Measurements from ENCODE around the gene TBC1D25. TPM values are rescaled to one million over a fixed set of nuclear protein-coding genes. Genes with fewer than 3 reads are reported as not detected.

The TBC1D25 gene
- total RNA-seq, 1 experiment from 2014 or later: 3.1 TPM

DNA sequence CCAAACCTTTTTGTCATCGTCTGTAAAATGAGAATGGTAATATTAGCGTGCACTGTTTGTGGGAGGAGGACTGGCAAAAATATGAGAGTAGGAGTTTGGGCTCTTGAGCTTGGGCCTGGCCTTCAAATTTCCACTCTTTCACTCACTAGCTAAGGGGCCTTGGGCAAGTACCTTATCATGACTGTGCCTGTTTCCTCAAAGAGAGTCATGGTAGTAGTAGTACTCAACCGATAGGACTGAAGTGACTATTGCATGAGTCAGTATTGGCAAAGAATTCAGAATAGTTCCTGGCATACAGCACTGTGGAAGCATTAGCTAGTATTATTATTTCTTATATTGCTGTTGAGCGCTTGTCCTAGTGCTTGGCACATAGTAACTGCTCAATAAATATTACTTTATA lies 18.8 kb downstream of the TBC1D25 start:
- Histone ChIP-seq H4K20me1 (ENCODE audit: insufficient read depth, low read depth, low read length) (no peaks in the 10 kb centered on the region), H3K9ac (ENCODE audit: low read length) (no peak overlapping the region), H3K4me3 (ENCODE audit: low read length) (no peak overlapping the region), H3K79me2 (ENCODE audit: low read length) (no peaks in the 10 kb centered on the region), H3K9me2 (replicated peaks; ENCODE audit: insufficient read depth, low read length) (no peaks in the 10 kb centered on the region), H3K4me1 (ENCODE audit: low read length) (no peaks in the 10 kb centered on the region), H3K36me3 (ENCODE audit: insufficient read depth, low read length) (no peaks in the 10 kb centered on the region), H3K27ac (ENCODE audit: low read length) (no peak overlapping the region), H3K27me3 (ENCODE audit: low read length) (no peaks in the 10 kb centered on the region), H3K4me2 (ENCODE audit: low read depth, low read length, poor library complexity, severe bottlenecking) (no peak overlapping the region), H2AFZ (ENCODE audit: low read length) (no peak overlapping the region), H3K9me3 (ENCODE audit: low read length) (no peaks in the 10 kb centered on the region)
- no peak for DNase-seq

GRCh38 chrX:48559636-48560035 lies 20.1 kb downstream of the TBC1D25 start:
- no peak overlapping the region for H2AFZ ChIP-seq (ENCODE audit: low read length)
- no peaks in the 10 kb centered on the region for H3K79me2 ChIP-seq (ENCODE audit: low read length)
- H3K9me3 ChIP-seq (ENCODE audit: low read length): no peaks in the 10 kb centered on the region
- H3K9ac ChIP-seq (ENCODE audit: low read length): no peak overlapping the region
- H3K9me2 ChIP-seq (replicated peaks; ENCODE audit: insufficient read depth, low read length): no peaks in the 10 kb centered on the region
- H3K36me3 ChIP-seq (ENCODE audit: insufficient read depth, low read length): no peaks in the 10 kb centered on the region
- no peak overlapping the region for H3K4me3 ChIP-seq (ENCODE audit: low read length)
- DNase-seq: no peak
- H3K27me3 ChIP-seq (ENCODE audit: low read length): no peaks in the 10 kb centered on the region
- no peaks in the 10 kb centered on the region for H4K20me1 ChIP-seq (ENCODE audit: insufficient read depth, low read depth, low read length)
- H3K4me2 ChIP-seq (ENCODE audit: low read depth, low read length, poor library complexity, severe bottlenecking): no peak overlapping the region
- no peak overlapping the region for H3K27ac ChIP-seq (ENCODE audit: low read length)
- H3K4me1 ChIP-seq (ENCODE audit: low read length): no peaks in the 10 kb centered on the region

DNA sequence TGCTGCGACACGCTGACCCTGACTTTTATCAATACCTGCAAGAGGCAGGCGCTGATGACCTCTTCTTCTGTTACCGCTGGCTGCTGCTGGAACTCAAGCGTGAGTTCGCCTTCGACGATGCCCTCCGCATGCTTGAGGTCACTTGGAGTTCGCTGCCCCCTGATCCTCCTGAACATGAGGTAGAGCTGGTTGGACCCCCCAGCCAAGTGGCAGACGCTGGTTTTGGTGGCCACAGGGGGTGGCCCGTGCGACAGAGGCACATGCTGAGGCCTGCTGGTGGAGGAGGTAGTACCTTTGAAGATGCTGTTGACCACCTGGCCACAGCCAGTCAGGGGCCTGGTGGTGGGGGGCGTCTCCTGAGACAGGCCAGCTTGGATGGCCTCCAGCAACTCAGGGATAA lies 20.5 kb downstream of the TBC1D25 start:
- Histone ChIP-seq H3K4me3 (ENCODE audit: low read length) (no peak overlapping the region), H3K4me2 (ENCODE audit: low read depth, low read length, poor library complexity, severe bottlenecking) (no peak overlapping the region), H3K4me1 (ENCODE audit: low read length) (no peaks in the 10 kb centered on the region), H3K27ac (ENCODE audit: low read length) (no peak overlapping the region), H3K9me2 (replicated peaks; ENCODE audit: insufficient read depth, low read length) (no peaks in the 10 kb centered on the region), H3K27me3 (ENCODE audit: low read length) (no peaks in the 10 kb centered on the region), H2AFZ (ENCODE audit: low read length) (no peak overlapping the region), H3K36me3 (ENCODE audit: insufficient read depth, low read length) (no peaks in the 10 kb centered on the region), H4K20me1 (ENCODE audit: insufficient read depth, low read depth, low read length) (no peaks in the 10 kb centered on the region), H3K9me3 (ENCODE audit: low read length) (no peaks in the 10 kb centered on the region), H3K9ac (ENCODE audit: low read length) (no peak overlapping the region), H3K79me2 (ENCODE audit: low read length) (no peaks in the 10 kb centered on the region)
- no peak for DNase-seq

DNA sequence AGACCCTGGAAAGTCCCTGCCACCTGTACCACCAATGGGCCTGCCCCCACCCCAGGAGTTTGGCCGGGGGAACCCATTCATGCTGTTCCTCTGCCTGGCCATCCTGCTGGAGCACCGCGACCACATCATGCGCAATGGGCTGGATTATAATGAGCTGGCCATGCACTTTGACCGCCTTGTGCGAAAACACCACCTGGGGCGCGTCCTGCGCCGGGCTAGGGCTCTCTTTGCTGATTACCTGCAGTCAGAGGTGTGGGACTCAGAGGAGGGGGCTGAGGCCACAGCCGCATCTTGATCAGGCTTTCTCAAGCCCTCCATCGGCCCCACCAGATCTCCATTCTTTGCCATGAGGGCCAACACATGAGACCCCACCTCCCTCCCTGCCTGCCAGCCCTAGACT lies 21.2 kb downstream of the TBC1D25 start:
- no peaks in the 10 kb centered on the region for H4K20me1 ChIP-seq (ENCODE audit: insufficient read depth, low read depth, low read length)
- no peak for DNase-seq
- no peak overlapping the region for H3K27ac ChIP-seq (ENCODE audit: low read length)
- H3K4me1 ChIP-seq (ENCODE audit: low read length): no peaks in the 10 kb centered on the region
- H3K4me2 ChIP-seq (ENCODE audit: low read depth, low read length, poor library complexity, severe bottlenecking): no peak overlapping the region
- H3K9me2 ChIP-seq (replicated peaks; ENCODE audit: insufficient read depth, low read length): no peaks in the 10 kb centered on the region
- no peaks in the 10 kb centered on the region for H3K36me3 ChIP-seq (ENCODE audit: insufficient read depth, low read length)
- H3K79me2 ChIP-seq (ENCODE audit: low read length): no peaks in the 10 kb centered on the region
- H3K9ac ChIP-seq (ENCODE audit: low read length): no peak overlapping the region
- no peaks in the 10 kb centered on the region for H3K27me3 ChIP-seq (ENCODE audit: low read length)
- H3K9me3 ChIP-seq (ENCODE audit: low read length): no peaks in the 10 kb centered on the region
- no peak overlapping the region for H3K4me3 ChIP-seq (ENCODE audit: low read length)
- no peak overlapping the region for H2AFZ ChIP-seq (ENCODE audit: low read length)

DNA sequence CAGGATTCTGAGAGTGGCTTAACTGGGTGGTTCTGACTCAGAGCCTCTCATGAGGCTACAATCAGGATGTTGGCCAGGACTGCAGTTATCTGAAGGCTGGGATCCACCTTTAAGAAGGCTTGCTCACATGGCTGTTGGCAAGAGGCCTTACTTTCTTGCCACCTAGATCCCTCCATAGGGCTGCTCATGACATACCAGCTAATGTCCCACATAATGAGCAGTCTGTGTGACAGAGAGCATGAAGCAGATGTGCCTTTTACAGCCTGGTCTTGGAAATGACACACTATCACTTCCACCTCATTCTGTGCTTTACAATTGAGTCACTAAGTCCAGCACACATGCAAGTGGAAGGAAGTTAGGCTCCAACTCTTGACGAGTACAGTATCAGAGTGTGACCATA lies 30.4 kb downstream of the TBC1D25 start:
- Histone ChIP-seq H3K79me2 (ENCODE audit: low read length) (peaks cover 1% of the 10 kb centered on the region), H4K20me1 (ENCODE audit: insufficient read depth, low read depth, low read length) (no peaks in the 10 kb centered on the region), H3K27ac (ENCODE audit: low read length) (no peak overlapping the region), H3K9me2 (replicated peaks; ENCODE audit: insufficient read depth, low read length) (no peaks in the 10 kb centered on the region), H2AFZ (ENCODE audit: low read length) (no peak overlapping the region; the same call in 1 of the 2 replicates), H3K4me3 (ENCODE audit: low read length) (no peak overlapping the region), H3K4me1 (ENCODE audit: low read length) (peaks cover 13% of the 10 kb centered on the region), H3K9ac (ENCODE audit: low read length) (no peak overlapping the region), H3K9me3 (ENCODE audit: low read length) (no peaks in the 10 kb centered on the region), H3K36me3 (ENCODE audit: insufficient read depth, low read length) (peaks cover 1% of the 10 kb centered on the region), H3K4me2 (ENCODE audit: low read depth, low read length, poor library complexity, severe bottlenecking) (no peak overlapping the region), H3K27me3 (ENCODE audit: low read length) (no peaks in the 10 kb centered on the region)
- no peak for DNase-seq

- Histone ChIP-seq H3K4me3 (ENCODE audit: low read length) (peak overlapping the region; percentile 59), H3K36me3 (ENCODE audit: insufficient read depth, low read length) (peaks cover 28% of the 10 kb centered on the region), H3K27me3 (ENCODE audit: low read length) (no peaks in the 10 kb centered on the region)
Measured at GRCh38 chrX:48573690-48574269, 34.3 kb downstream of the TBC1D25 start.

DNA sequence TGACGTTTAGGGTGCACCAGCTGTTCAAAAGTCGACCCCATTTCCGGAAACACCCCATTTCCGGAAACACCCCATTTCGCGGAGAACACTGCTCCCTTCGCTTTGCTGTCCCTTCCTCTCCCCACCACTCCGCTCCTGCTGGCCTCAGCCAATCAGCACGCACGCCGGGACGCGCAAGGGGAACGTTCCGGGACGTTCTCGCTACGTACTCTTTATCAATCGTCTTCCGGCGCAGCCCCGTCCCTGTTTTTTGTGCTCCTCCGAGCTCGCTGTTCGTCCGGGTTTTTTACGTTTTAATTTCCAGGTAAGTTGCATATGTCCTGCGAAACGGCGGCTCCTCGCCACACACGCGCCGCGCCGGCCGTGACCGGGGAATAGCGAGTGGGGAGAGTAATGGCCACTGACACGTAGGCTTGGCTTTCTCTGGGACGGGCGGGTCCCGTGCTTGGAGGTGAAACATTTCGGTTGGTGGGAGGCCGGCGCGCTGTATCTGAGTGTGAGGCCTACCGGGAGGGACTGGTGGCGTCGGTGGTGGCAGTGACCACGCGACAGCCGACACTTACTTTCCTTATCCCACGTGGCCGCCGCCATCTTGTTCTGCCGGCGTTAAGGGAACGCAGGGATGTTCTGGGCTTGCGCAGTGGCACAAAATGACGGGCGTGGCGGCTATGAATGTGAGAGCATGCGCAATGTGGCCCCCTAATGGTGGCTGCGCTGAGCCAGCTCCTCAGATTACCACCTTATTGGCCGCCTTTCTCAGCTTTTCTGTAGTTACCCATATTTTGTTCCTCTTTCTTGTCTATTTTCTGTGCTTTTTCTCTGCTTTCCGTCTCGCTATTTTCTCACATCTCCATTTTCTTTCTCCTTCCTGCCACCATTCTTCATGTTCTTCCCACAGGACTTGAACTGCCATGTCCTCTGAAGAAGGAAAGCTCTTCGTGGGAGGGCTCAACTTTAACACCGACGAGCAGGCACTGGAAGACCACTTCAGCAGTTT lies 35.1 kb downstream of the TBC1D25 start, which contains the start of gene RBM3:
TSS of gene RBM3 (plus strand) at position 215 of the 997 bp plus-strand sequence. CDS start at position 912, 697 bp downstream.
- peak within 1 kb of the TSS; percentile 85 for H3K27ac ChIP-seq (ENCODE audit: low read length)
- H3K27me3 ChIP-seq (ENCODE audit: low read length): no peaks in the 10 kb centered on the region
- peak within 1 kb of the TSS; percentile 72 for H3K4me3 ChIP-seq (ENCODE audit: low read length)
- peaks cover 10% of the 10 kb centered on the region for H3K79me2 ChIP-seq (ENCODE audit: low read length)
- 0 out of 2 replicates have a peak, but pooled peaks cover 5% of the 10 kb centered on the region for H4K20me1 ChIP-seq (ENCODE audit: insufficient read depth, low read depth, low read length)
- peaks cover 27% of the 10 kb centered on the region for H3K4me1 ChIP-seq (ENCODE audit: low read length)
- peak within 1 kb of the TSS; percentile 90 for H3K9ac ChIP-seq (ENCODE audit: low read length)
- peak within 1 kb of the TSS; percentile 83 for H3K4me2 ChIP-seq (ENCODE audit: low read depth, low read length, poor library complexity, severe bottlenecking)
- no peaks in the 10 kb centered on the region for H3K9me2 ChIP-seq (replicated peaks; ENCODE audit: insufficient read depth, low read length)
- DNase-seq: peak; percentile 97
- H2AFZ ChIP-seq (ENCODE audit: low read length): no peak within 1 kb of the TSS
- peaks cover 28% of the 10 kb centered on the region for H3K36me3 ChIP-seq (ENCODE audit: insufficient read depth, low read length)
- no peaks in the 10 kb centered on the region for H3K9me3 ChIP-seq (ENCODE audit: low read length)

More at GRCh38 chrX:48573690-48574269, 34.3 kb downstream of the TBC1D25 start:
- Histone ChIP-seq H3K79me2 (ENCODE audit: low read length) (peaks cover 10% of the 10 kb centered on the region), H2AFZ (ENCODE audit: low read length) (no peak overlapping the region), H3K9me3 (ENCODE audit: low read length) (no peaks in the 10 kb centered on the region), H3K4me1 (ENCODE audit: low read length) (peaks cover 27% of the 10 kb centered on the region), H3K9me2 (replicated peaks; ENCODE audit: insufficient read depth, low read length) (no peaks in the 10 kb centered on the region), H3K4me2 (ENCODE audit: low read depth, low read length, poor library complexity, severe bottlenecking) (peak overlapping the region; percentile 52), H4K20me1 (ENCODE audit: insufficient read depth, low read depth, low read length) (0 out of 2 replicates have a peak, but pooled peaks cover 5% of the 10 kb centered on the region), H3K9ac (ENCODE audit: low read length) (peak overlapping the region; percentile 44), H3K27ac (ENCODE audit: low read length) (no peak overlapping the region)
- no peak for DNase-seq

DNA sequence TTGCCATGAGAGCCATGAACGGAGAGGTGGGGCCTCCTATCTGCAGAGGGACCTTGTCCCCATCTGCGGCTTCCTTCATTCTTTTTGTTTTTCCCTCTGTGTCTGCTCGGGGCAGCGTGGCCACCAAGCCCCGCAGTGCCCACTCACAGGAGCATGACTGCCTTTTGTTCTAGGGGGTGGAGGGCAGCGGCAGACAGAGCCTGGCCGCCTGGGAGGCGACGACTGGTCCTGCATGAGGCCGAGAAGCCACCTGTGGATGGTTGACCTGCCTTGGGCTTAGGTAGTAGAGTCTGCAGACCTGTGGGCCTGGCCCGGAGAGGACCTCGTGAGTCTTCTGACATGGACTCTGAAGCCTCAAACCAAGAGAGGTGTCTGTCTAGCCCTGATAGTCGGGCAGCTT lies 36.1 kb downstream of the TBC1D25 start:
- peaks cover 28% of the 10 kb centered on the region for H3K36me3 ChIP-seq (ENCODE audit: insufficient read depth, low read length)

More for the DNA sequence above, 36.1 kb downstream of the TBC1D25 start:
- Histone ChIP-seq H4K20me1 (ENCODE audit: insufficient read depth, low read depth, low read length) (0 out of 2 replicates have a peak, but pooled peaks cover 5% of the 10 kb centered on the region), H3K27ac (ENCODE audit: low read length) (no peak overlapping the region; the same call in 1 of the 2 replicates), H3K9me3 (ENCODE audit: low read length) (no peaks in the 10 kb centered on the region), H3K9ac (ENCODE audit: low read length) (peak overlapping the region; percentile 90), H3K4me2 (ENCODE audit: low read depth, low read length, poor library complexity, severe bottlenecking) (peak overlapping the region; percentile 83), H3K27me3 (ENCODE audit: low read length) (no peaks in the 10 kb centered on the region), H2AFZ (ENCODE audit: low read length) (no peak overlapping the region), H3K4me1 (ENCODE audit: low read length) (peaks cover 26% of the 10 kb centered on the region), H3K4me3 (ENCODE audit: low read length) (peak overlapping the region; percentile 72), H3K79me2 (ENCODE audit: low read length) (peaks cover 10% of the 10 kb centered on the region), H3K9me2 (replicated peaks; ENCODE audit: insufficient read depth, low read length) (no peaks in the 10 kb centered on the region)
- no peak for DNase-seq

Measured in Karpas-422 (cell line).